OCI-LY1 (cell line): Measurements from ENCODE around the gene ARHGAP8.

Experiments
- H2AFZ ChIP-seq: fragments of 200-600 bp; sonication (generic), shearing (Covaris generic); 2 replicates; pipeline ENCODE4 v1.6.0; 2014; ENCODE audit warnings: antibody characterized with exemption, mild to moderate bottlenecking, low read length
- H3F3A ChIP-seq: fragments of 200-600 bp; sonication (generic), shearing (Covaris generic); 2 replicates; pipeline ENCODE4 v1.6.0; 2014; ENCODE audit warnings: mild to moderate bottlenecking, antibody characterized with exemption, low read length, moderate library complexity; ENCODE audit not compliant: insufficient read depth
- H3K27ac ChIP-seq: fragments of 200-600 bp; sonication (generic); 2 replicates; pipeline ENCODE4 v1.5.1; 2014; ENCODE audit warnings: low read length, mixed run types, mild to moderate bottlenecking, low read depth; ENCODE audit not compliant: poor library complexity, severe bottlenecking
- H3K27me3 ChIP-seq: fragments of 200-600 bp; sonication (generic); 2 replicates; pipeline ENCODE4 v1.6.0; 2014; ENCODE audit warnings: antibody characterized with exemption, mild to moderate bottlenecking, low read length, moderate library complexity; ENCODE audit not compliant: insufficient read depth
- H3K36me3 ChIP-seq: fragments of 200-600 bp; sonication (generic); 2 replicates; pipeline ENCODE4 v1.6.1; 2014; ENCODE audit warnings: mild to moderate bottlenecking, antibody characterized with exemption, low read length, moderate library complexity, mixed read lengths; ENCODE audit not compliant: insufficient read depth
- H3K4me1 ChIP-seq: fragments of 200-600 bp; sonication (generic); 2 replicates; pipeline ENCODE4 v1.5.1; 2014; ENCODE audit warnings: mild to moderate bottlenecking, low read length, moderate library complexity; ENCODE audit not compliant: insufficient read depth, severe bottlenecking
- H3K4me2 ChIP-seq: fragments of 200-600 bp; sonication (generic), shearing (Covaris generic); 2 replicates; pipeline ENCODE4 v1.6.1; 2014; ENCODE audit warnings: low read length
- H3K4me3 ChIP-seq: fragments of 200-600 bp; sonication (generic); 2 replicates; pipeline ENCODE4 v1.5.1; 2014; ENCODE audit warnings: low read length, low read depth, mild to moderate bottlenecking, mixed read lengths; ENCODE audit not compliant: poor library complexity, severe bottlenecking
- H3K79me2 ChIP-seq: fragments of 200-600 bp; shearing (Covaris generic); 2 replicates; pipeline ENCODE4 v1.6.1; 2016; ENCODE audit warnings: mixed run types, low read length, mixed read lengths; ENCODE audit not compliant: insufficient read depth
- H3K9ac ChIP-seq: fragments of 200-600 bp; sonication (generic), shearing (Covaris generic); 2 replicates; pipeline ENCODE4 v1.6.1; 2014; ENCODE audit warnings: mild to moderate bottlenecking, low read length, mixed read lengths
- H3K9me2 ChIP-seq: fragments of 200-600 bp; sonication (generic), shearing (Covaris generic); 2 replicates; pipeline ENCODE4 v1.6.1; 2014; ENCODE audit warnings: low read depth, mild to moderate bottlenecking, low read length, mixed read lengths
- H3K9me3 ChIP-seq: fragments of 200-600 bp; shearing (Covaris generic); 2 replicates; pipeline ENCODE4 v1.6.1; 2014; ENCODE audit warnings: low read length, mixed read lengths
- H4K20me1 ChIP-seq: fragments of 200-600 bp; sonication (generic), shearing (Covaris generic); 2 replicates; pipeline ENCODE4 v1.6.0; 2016; ENCODE audit warnings: mild to moderate bottlenecking, low read length; ENCODE audit not compliant: insufficient read depth
- CTCF ChIP-seq: fragments of 200-600 bp; sonication (generic), shearing (Covaris generic); IDR thresholded peaks from 2 replicates; pipeline ENCODE4 v1.5.1; 2017; ENCODE audit warnings: mild to moderate bottlenecking, antibody characterized with exemption, low read length, moderate library complexity, mixed read lengths
- EZH2 ChIP-seq: fragments of 200-600 bp; sonication (generic), shearing (Covaris generic); IDR thresholded peaks from 2 replicates; pipeline ENCODE4 v1.8.0; 2017; ENCODE audit warnings: borderline replicate concordance, mixed run types, mild to moderate bottlenecking, antibody characterized with exemption, low read length, moderate library complexity, mixed read lengths

ARHGAP8 gene

DNA sequence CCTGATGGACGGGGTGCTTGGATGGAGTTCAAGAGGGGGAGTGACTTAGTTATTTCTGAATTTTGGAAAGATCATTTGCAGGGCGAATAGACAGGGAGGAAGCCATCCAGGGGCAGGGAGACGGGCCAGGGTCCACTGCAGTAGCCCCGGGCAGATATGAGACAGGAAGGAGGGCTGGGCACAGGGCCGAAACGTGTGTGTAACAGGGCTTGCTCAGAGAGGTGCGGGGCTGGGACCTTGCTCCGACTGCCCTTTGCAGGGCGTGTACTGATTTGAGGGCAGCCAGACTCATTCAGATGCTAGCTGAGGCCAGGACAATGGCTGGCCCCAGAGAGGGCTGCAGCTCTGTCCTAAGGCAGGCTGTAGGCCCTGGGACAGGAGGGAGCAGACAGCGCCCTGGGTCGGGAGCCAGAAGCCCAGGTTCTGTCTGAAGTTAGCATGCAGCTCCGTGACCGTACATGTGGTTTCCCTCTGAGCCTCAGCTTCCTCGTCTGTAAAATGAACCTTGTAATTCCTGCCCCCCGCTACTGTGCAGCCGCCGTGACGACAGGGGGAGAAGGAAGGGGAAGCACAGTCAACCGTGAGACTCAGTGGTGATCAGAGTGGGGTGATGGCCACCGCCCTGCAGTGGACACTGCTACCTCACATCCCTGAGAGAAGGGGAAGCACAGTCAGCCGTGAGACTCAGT, 154.0 kb downstream of the ARHGAP8 start:
- no peaks in the 10 kb centered on the region for H3K4me1 ChIP-seq
- no peaks in the 10 kb centered on the region for H4K20me1 ChIP-seq
- H3K9me2 ChIP-seq: no peaks in the 10 kb centered on the region
- no peak overlapping the region for H3K4me2 ChIP-seq
- no peak overlapping the region for H3K4me3 ChIP-seq
- H3F3A ChIP-seq: no peaks in the 10 kb centered on the region
- H3K9me3 ChIP-seq: peaks cover 1% of the 10 kb centered on the region; the same call in 1 of the 2 replicates
- H3K9ac ChIP-seq: no peak overlapping the region
- no peaks in the 10 kb centered on the region for H3K36me3 ChIP-seq
- TF ChIP-seq CTCF (no peak), EZH2 (no peak)
- no peaks in the 10 kb centered on the region; the same call in 1 of the 2 replicates for H3K27me3 ChIP-seq
- no peak overlapping the region for H3K27ac ChIP-seq
- H3K79me2 ChIP-seq: no peaks in the 10 kb centered on the region
- H2AFZ ChIP-seq: no peak overlapping the region

GRCh38 chr22:44906999-44907644, 154.7 kb downstream of the ARHGAP8 start:
- Histone ChIP-seq H3K9me3 (no peaks in the 10 kb centered on the region), H3K4me1 (no peaks in the 10 kb centered on the region), H3F3A (no peaks in the 10 kb centered on the region), H3K27ac (no peak overlapping the region), H3K27me3 (no peaks in the 10 kb centered on the region), H2AFZ (no peak overlapping the region), H3K4me2 (no peak overlapping the region), H3K4me3 (no peak overlapping the region), H3K36me3 (no peaks in the 10 kb centered on the region), H3K9me2 (no peaks in the 10 kb centered on the region), H4K20me1 (no peaks in the 10 kb centered on the region), H3K79me2 (no peaks in the 10 kb centered on the region), H3K9ac (no peak overlapping the region)
- TF ChIP-seq EZH2: no peak
- TF ChIP-seq CTCF: no peak

DNA sequence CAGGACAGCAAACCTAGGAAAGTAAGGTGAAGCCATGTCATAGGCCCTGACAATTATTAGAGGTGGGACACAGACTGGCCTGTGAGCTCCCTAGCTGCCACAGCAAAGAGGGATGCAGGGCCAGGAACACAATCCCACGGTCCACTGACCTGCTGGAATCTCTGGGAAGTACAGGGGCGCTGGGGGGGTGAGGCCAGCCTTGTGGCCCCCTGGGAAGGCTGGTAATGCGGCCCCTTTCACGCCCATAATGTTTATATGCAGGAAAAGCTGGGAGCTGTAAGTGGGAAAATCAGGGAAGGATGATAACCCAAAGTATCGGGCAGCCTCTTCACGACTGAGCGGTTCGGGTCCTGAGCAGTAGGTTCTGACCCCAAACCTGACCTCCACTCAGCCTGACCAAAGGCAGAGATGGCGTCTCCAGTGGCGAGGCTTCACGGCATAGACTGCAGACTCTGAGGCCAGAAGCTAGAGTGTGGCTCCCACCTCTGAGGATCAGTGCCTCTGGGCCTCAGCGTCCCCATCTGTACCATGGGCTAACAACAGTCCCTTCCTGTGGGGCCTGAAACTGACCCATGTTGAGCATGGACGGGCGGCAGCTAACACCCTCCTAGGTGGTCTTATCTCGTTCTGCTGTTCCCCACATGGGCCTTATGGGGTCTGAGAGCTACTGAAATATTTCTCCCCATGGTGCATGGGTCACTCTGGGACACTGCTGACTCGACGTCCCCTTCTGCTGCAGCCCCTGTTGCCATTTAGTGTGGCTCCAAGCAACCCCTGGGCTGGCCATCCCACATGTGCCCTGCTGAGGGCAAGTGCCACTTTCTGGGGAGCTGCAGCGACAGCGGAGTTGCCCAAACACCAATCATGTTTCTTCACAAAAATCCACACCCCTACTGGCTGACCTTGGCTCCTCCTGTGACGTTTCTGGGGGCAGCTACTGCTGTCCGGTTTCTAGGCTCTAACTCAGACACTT, 155.7 kb downstream of the ARHGAP8 start:
- Histone ChIP-seq H2AFZ (no peak overlapping the region), H3K9ac (no peak overlapping the region), H3K9me3 (no peaks in the 10 kb centered on the region), H4K20me1 (no peaks in the 10 kb centered on the region), H3K4me3 (no peak overlapping the region), H3K27me3 (no peaks in the 10 kb centered on the region), H3K4me2 (no peak overlapping the region), H3F3A (no peaks in the 10 kb centered on the region), H3K36me3 (no peaks in the 10 kb centered on the region), H3K9me2 (no peaks in the 10 kb centered on the region), H3K27ac (no peak overlapping the region), H3K79me2 (no peaks in the 10 kb centered on the region), H3K4me1 (no peaks in the 10 kb centered on the region)
- TF ChIP-seq EZH2 (no peak), CTCF (no peak)
